Activated T-helper 17 cell treated with anti-CD3 and anti-CD28 coated beads, Interleukin-2, amount 50 U/mL, for 72 hours (primary cell): Measurements from ENCODE around the gene TTLL3. TPM values are rescaled to one million over a fixed set of nuclear protein-coding genes. Genes with fewer than 3 reads are reported as not detected.
A peak's percentile ranks its signal among the peaks of the same experiment; 100 is the strongest.
"Not testable (repeated sequence)": the region's sequence is repeated elsewhere in the genome, so short reads cannot be mapped to it uniquely, and the experiment has no call there.

Experiments
- ATAC-seq: fragments of 150-1000 bp; cut with Tn5 transposase; replicated peaks from 2 replicates; pipeline ENCODE4 v1.10.0; 2021; ENCODE audit warnings: mild to moderate bottlenecking, moderate library complexity
- H3K27ac Mint-ChIP-seq: one replicate; pipeline ENCODE4 v1.8.0; 2022; ENCODE audit warnings: mixed read lengths
- H3K27me3 Mint-ChIP-seq: one replicate; pipeline ENCODE4 v1.8.0; 2022; ENCODE audit warnings: mixed read lengths
- H3K36me3 Mint-ChIP-seq: one replicate; pipeline ENCODE4 v1.8.0; 2022; ENCODE audit warnings: low read depth, mild to moderate bottlenecking, mixed read lengths
- H3K4me1 Mint-ChIP-seq: one replicate; pipeline ENCODE4 v1.8.0; 2022; ENCODE audit warnings: mixed read lengths
- H3K4me3 Mint-ChIP-seq: one replicate; pipeline ENCODE4 v1.8.0; 2022; ENCODE audit warnings: mild to moderate bottlenecking, mixed read lengths
- H3K9me3 Mint-ChIP-seq: one replicate; pipeline ENCODE4 v1.8.0; 2022; ENCODE audit warnings: mixed read lengths
- total RNA-seq, 2 donors: library from RNA; stranded (reverse); gene quantifications; one replicate each; pipeline ENCODE4 v1.2.3, GENCODE V29; 2022

Gene TTLL3
- total RNA-seq = 100 to 1,000 TPM in 1 of 2 donors, 10 to 100 TPM in 1; 55.9 to 123 TPM

DNA sequence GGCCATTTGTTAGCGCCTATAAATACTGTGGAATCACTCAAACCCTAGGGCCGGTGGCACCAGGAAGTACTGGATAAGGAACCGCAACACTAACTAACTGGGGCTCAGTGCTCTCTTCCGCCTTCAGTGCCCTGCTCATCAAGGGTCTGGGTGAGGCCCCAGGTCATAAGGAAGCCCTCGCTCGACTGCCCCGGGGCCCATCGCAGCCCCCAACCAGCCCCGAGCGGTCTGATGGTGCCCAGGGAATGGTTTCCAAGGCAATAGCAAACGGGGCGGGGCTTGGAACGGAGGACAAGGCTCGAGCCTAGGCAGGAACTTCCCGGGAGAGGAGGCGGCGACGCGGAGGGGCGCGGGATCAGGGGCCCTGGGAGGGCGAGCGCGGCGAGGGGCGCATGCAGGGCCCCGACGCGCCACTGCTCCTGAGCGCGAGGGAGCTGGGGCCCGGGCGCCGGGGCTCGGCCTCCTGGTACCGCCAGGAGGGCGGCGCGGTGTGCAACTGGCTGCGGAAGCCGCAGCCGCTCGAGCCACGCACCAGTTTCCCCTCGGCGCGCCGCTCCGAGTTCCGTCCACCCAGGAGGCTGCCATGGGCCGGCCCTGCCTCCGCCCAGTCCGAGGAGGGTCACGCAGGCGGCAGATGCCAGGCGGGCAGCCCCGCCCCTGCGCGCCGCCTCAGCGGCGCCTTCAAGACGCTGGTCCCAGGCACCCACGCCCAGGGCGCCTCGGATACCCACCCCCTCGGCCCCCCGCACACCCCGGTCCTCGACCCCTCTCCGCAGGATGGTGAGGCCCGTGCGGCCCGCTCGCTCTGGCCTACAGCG is at the start of gene TTLL3:
TTLL3 (plus strand) TSS at position 648 of the 818 bp plus-strand sequence. CDS start 400 bp downstream, outside the sequence.
- H3K27me3 Mint-ChIP-seq = no peaks in the 10 kb centered on the region
- H3K4me3 Mint-ChIP-seq = peak within 1 kb of the TSS; percentile 88
- no peaks in the 10 kb centered on the region for H3K9me3 Mint-ChIP-seq
- peak; percentile 46 for ATAC-seq
- peaks cover 74% of the 10 kb centered on the region for H3K36me3 Mint-ChIP-seq
- peaks cover 34% of the 10 kb centered on the region for H3K4me1 Mint-ChIP-seq
- H3K27ac Mint-ChIP-seq = peak within 1 kb of the TSS; percentile 96

- peak overlapping the region; percentile 2 for H3K27ac Mint-ChIP-seq
- H3K9me3 Mint-ChIP-seq = no peaks in the 10 kb centered on the region
- H3K27me3 Mint-ChIP-seq = no peaks in the 10 kb centered on the region
- peaks cover 97% of the 10 kb centered on the region for H3K36me3 Mint-ChIP-seq
- no peak overlapping the region for H3K4me3 Mint-ChIP-seq
- no peak for ATAC-seq
- H3K4me1 Mint-ChIP-seq = peaks cover 8% of the 10 kb centered on the region
These were observed 49.1 kb upstream of the TTLL3 start for GRCh38 chr3:9760779-9761505.

GRCh38 chr3:9761919-9762318 is 48.1 kb upstream of the TTLL3 start:
- Mint-ChIP-seq H3K27me3 (no peaks in the 10 kb centered on the region), H3K4me1 (peaks cover 11% of the 10 kb centered on the region), H3K27ac (no peak overlapping the region), H3K4me3 (no peak overlapping the region), H3K9me3 (no peaks in the 10 kb centered on the region), H3K36me3 (peaks cover 97% of the 10 kb centered on the region)
- peak; percentile 44 for ATAC-seq

DNA sequence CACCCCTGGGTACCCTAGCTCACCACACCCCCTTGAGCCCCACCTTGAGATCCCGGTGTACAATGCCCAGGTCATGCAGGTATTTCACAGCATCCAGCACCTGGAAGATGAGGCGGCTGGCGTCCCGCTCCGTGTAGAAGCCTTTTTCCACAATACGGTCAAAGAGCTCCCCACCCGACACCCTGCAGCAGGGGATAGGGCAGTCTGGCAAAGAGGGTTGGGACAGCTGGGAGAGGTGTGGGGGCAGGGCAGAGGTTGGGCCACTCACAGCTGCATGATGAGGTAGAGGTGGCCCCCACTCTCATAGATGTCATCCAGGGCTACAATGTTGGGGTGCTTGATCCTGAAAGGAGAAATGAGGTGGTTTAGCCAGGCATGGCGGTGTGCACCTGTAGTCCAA is 47.2 kb upstream of the TTLL3 start:
- Mint-ChIP-seq H3K4me1 (peaks cover 14% of the 10 kb centered on the region), H3K4me3 (no peak overlapping the region), H3K9me3 (no peaks in the 10 kb centered on the region), H3K36me3 (peaks cover 99% of the 10 kb centered on the region), H3K27ac (no peak overlapping the region), H3K27me3 (no peaks in the 10 kb centered on the region)
- no peak for ATAC-seq

DNA sequence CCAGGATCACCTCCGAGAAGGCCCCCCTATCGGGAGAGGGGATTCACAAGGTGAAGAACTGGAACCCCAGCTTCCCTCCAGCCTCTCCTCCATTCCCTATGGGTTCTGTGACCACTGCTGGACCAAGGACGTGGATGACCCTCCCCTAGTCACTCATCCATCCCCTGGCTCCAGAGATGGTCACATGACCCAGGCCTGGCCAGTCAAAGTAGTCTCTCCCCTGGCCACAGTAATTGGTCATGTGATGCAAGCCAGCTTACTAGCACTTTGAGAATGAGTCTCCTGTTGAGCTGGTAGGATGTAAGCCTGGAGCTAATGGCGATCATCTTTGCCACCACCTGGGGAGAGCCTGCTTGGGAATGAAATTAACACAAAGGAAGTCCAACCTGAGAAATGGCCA is 44.2 kb upstream of the TTLL3 start:
- H3K27me3 Mint-ChIP-seq = no peaks in the 10 kb centered on the region
- no peak overlapping the region for H3K27ac Mint-ChIP-seq
- H3K4me1 Mint-ChIP-seq = peaks cover 21% of the 10 kb centered on the region
- ATAC-seq = no peak
- H3K36me3 Mint-ChIP-seq = peaks cover 86% of the 10 kb centered on the region
- peak overlapping the region; percentile 29 for H3K4me3 Mint-ChIP-seq
- H3K9me3 Mint-ChIP-seq = no peaks in the 10 kb centered on the region

DNA sequence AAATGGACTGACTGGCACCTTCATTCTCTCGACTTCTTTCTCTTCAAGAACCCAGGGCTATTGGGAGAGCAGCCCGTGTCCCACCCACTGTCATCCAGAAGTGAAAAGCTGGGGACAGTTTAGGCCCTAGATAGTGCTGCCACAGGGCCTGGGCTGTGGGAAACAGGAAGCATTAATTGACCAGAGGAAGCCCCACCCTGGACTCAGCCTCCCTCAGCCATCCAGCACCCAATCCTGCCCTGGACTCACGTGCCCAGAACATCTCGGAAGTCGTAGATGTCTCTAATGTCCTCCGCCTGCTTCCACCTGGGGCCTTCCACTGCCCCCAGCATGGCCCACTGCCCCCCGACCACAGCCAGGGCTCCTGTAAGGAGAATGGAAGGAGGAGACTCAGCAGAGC is 42.6 kb upstream of the TTLL3 start:
- Mint-ChIP-seq H3K4me1 (peaks cover 18% of the 10 kb centered on the region), H3K4me3 (peak overlapping the region; percentile 87), H3K9me3 (no peaks in the 10 kb centered on the region), H3K27ac (peak overlapping the region; percentile 6), H3K36me3 (peaks cover 70% of the 10 kb centered on the region), H3K27me3 (no peaks in the 10 kb centered on the region)
- ATAC-seq = no peak

GRCh38 chr3:9768141-9768775 is 41.8 kb upstream of the TTLL3 start:
- H3K27ac Mint-ChIP-seq = peak overlapping the region; percentile 90
- ATAC-seq = no peak
- H3K36me3 Mint-ChIP-seq = peaks cover 62% of the 10 kb centered on the region
- H3K9me3 Mint-ChIP-seq = no peaks in the 10 kb centered on the region
- H3K4me3 Mint-ChIP-seq = peak overlapping the region; percentile 87
- H3K4me1 Mint-ChIP-seq = peaks cover 18% of the 10 kb centered on the region
- no peaks in the 10 kb centered on the region for H3K27me3 Mint-ChIP-seq

GRCh38 chr3:9769012-9769411 is 41.0 kb upstream of the TTLL3 start:
- no peak for ATAC-seq
- Mint-ChIP-seq H3K27me3 (no peaks in the 10 kb centered on the region), H3K9me3 (no peaks in the 10 kb centered on the region), H3K4me3 (peak overlapping the region; percentile 87), H3K27ac (peak overlapping the region; percentile 90), H3K4me1 (peaks cover 18% of the 10 kb centered on the region), H3K36me3 (peaks cover 54% of the 10 kb centered on the region)

GRCh38 chr3:9769426-9770275 is 40.4 kb upstream of the TTLL3 start, which contains the start of gene CAMK1:
CAMK1 (minus strand) TSS chr3:9769947; CDS start chr3:9767749, 2,198 bp downstream.
- Mint-ChIP-seq H3K4me3 (peak within 1 kb of the TSS; percentile 87), H3K9me3 (no peaks in the 10 kb centered on the region), H3K27ac (peak within 1 kb of the TSS; percentile 90), H3K4me1 (peaks cover 18% of the 10 kb centered on the region), H3K27me3 (no peaks in the 10 kb centered on the region), H3K36me3 (peaks cover 48% of the 10 kb centered on the region)
- peak; percentile 98 for ATAC-seq

DNA sequence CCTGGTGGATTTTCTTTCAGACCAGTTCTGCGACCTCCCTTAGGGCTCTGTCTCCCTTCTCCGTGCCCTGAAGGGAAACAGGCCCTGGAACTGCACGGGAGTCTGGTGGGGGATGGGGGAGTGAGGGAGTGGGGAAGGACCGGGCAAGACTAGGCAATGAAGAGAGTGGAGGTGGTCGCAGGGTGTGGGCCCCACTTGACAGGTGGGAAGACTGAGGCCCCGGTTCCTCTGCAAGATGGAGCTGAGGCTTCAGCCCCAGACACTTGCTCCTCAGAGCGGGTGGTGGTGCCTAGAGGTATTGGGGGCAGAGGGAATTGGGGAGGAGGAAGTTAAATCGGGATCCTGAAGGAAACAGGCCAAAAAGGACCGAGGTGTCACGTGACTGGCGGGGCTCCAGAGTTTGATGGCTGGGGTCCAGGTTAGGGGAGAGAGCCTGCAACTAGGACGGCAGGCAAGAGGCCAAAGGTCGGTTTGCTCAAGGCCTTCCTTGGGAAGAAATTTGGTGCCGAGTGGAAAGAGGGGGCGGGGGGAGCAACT is 39.7 kb upstream of the TTLL3 start:
- peak overlapping the region; percentile 87 for H3K4me3 Mint-ChIP-seq
- no peaks in the 10 kb centered on the region for H3K27me3 Mint-ChIP-seq
- H3K27ac Mint-ChIP-seq = peak overlapping the region; percentile 70
- peaks cover 18% of the 10 kb centered on the region for H3K4me1 Mint-ChIP-seq
- no peaks in the 10 kb centered on the region for H3K9me3 Mint-ChIP-seq
- peaks cover 41% of the 10 kb centered on the region for H3K36me3 Mint-ChIP-seq
- ATAC-seq = no peak

DNA sequence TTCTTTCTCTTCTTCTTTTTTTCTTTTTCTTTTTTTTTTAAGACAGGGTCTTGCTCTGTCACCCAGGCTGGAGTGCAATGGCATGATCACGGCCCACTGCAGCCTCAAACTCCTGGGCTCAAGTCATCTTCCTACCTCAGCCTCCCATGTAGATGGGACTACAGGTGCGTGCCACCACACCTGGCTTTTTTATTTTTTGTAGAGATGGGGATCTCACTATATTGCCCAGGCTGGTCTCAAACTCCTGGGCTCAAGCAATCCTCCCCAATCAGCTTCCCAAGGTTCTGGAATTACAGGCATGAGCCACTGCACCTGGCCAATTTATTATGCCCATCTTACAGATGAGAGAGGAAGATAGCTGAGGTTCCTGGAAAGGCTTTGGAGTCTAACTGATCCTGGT is 39.1 kb upstream of the TTLL3 start:
- Mint-ChIP-seq H3K27ac (peak overlapping the region; percentile 70), H3K36me3 (peaks cover 35% of the 10 kb centered on the region), H3K4me3 (peak overlapping the region; percentile 87), H3K4me1 (peaks cover 20% of the 10 kb centered on the region)
- H3K9me3 Mint-ChIP-seq, H3K27me3 Mint-ChIP-seq, ATAC-seq: not testable (repeated sequence)

GRCh38 chr3:9776896-9777693 is 33.0 kb upstream of the TTLL3 start:
- Mint-ChIP-seq H3K4me1 (peaks cover 38% of the 10 kb centered on the region), H3K9me3 (peaks cover 3% of the 10 kb centered on the region), H3K27me3 (no peaks in the 10 kb centered on the region), H3K4me3 (peak overlapping the region; percentile 87), H3K36me3 (peaks cover 35% of the 10 kb centered on the region), H3K27ac (peak overlapping the region; percentile 94)
- no peak for ATAC-seq

GRCh38 chr3:9777694-9778021 is 32.4 kb upstream of the TTLL3 start:
- no peaks in the 10 kb centered on the region for H3K27me3 Mint-ChIP-seq
- H3K27ac Mint-ChIP-seq = peak overlapping the region; percentile 94
- H3K36me3 Mint-ChIP-seq = peaks cover 41% of the 10 kb centered on the region
- ATAC-seq = peak; percentile 39
- peaks cover 38% of the 10 kb centered on the region for H3K4me1 Mint-ChIP-seq
- H3K9me3 Mint-ChIP-seq = peaks cover 3% of the 10 kb centered on the region
- peak overlapping the region; percentile 87 for H3K4me3 Mint-ChIP-seq
